Neural cell (in vitro differentiated cells): ENCODE data around the gene LYSET. TPM values are rescaled to one million over a fixed set of nuclear protein-coding genes. Genes with fewer than 3 reads are reported as not detected.

Experiments
- H2AFZ ChIP-seq: fragments of 200-600, 300-800 bp; sonication (generic), shearing (Covaris generic); 2 replicates; pipeline ENCODE4 v1.6.0; 2014; ENCODE audit warnings: low read depth, mild to moderate bottlenecking, antibody characterized with exemption, low read length, moderate library complexity
- H3F3A ChIP-seq: fragments of 200-600 bp; shearing (Covaris generic); 2 replicates; pipeline ENCODE4 v1.6.1; 2016; ENCODE audit warnings: mild to moderate bottlenecking, moderate library complexity, mixed read lengths, antibody characterized with exemption, low read length; ENCODE audit not compliant: insufficient read depth, poor library complexity, severe bottlenecking
- H3K27ac ChIP-seq: fragments of 200-600, 300-800 bp; sonication (generic), shearing (Covaris generic); 2 replicates; pipeline ENCODE4 v1.5.1; 2014; ENCODE audit warnings: mild to moderate bottlenecking, low read length, moderate library complexity
- H3K27me3 ChIP-seq: fragments of 300-800, 200-600 bp; sonication (generic), shearing (Covaris generic); 2 replicates; pipeline ENCODE4 v1.6.0; 2014; ENCODE audit warnings: mild to moderate bottlenecking, low read depth, low read length, moderate library complexity; ENCODE audit not compliant: insufficient read depth
- H3K36me3 ChIP-seq: fragments of 300-800, 200-600 bp; sonication (generic), shearing (Covaris generic); 2 replicates; pipeline ENCODE4 v1.5.1; 2014; ENCODE audit warnings: mild to moderate bottlenecking, antibody characterized with exemption, low read length, moderate library complexity; ENCODE audit not compliant: insufficient read depth
- H3K4me2 ChIP-seq: fragments of 300-800, 200-600 bp; sonication (generic), shearing (Covaris generic); 2 replicates; pipeline ENCODE4 v1.6.0; 2014; ENCODE audit warnings: mild to moderate bottlenecking, low read length
- H3K4me3 ChIP-seq: fragments of 300-800, 200-600 bp; sonication (generic), shearing (Covaris generic); 2 replicates; pipeline ENCODE4 v1.5.1; 2014; ENCODE audit warnings: mild to moderate bottlenecking, low read length, moderate library complexity
- H3K79me2 ChIP-seq: fragments of 200-600 bp; shearing (Covaris generic); replicated peaks from 2 replicates; pipeline ENCODE4 v1.6.0; 2014; ENCODE audit warnings: mild to moderate bottlenecking, low read length, moderate library complexity; ENCODE audit not compliant: insufficient read depth
- H3K9ac ChIP-seq: fragments of 300-800, 200-600 bp; sonication (generic), shearing (Covaris generic); 2 replicates; pipeline ENCODE4 v1.6.1; 2016; ENCODE audit warnings: mild to moderate bottlenecking, low read length, mixed read lengths
- H3K9me2 ChIP-seq: fragments of 200-600 bp; shearing (Covaris generic); 2 replicates; pipeline ENCODE4 v1.6.1; 2016; ENCODE audit warnings: mild to moderate bottlenecking, low read length, mixed read lengths; ENCODE audit not compliant: insufficient read depth
- H3K9me3 ChIP-seq: fragments of 200-600, 300-800 bp; sonication (generic), shearing (Covaris generic); 2 replicates; pipeline ENCODE4 v1.6.1; 2016; ENCODE audit warnings: mild to moderate bottlenecking, mixed run types, low read length, moderate library complexity, mixed read lengths
- H4K20me1 ChIP-seq: fragments of 200-600 bp; shearing (Covaris generic); 2 replicates; pipeline ENCODE4 v1.6.1; 2016; ENCODE audit warnings: mild to moderate bottlenecking, mixed run types; ENCODE audit not compliant: insufficient read depth
- CTCF ChIP-seq: fragments of 450-650 bp; IDR thresholded peaks from 2 replicates; pipeline ENCODE4 v1.5.1; 2014; ENCODE audit warnings: antibody characterized with exemption, mild to moderate bottlenecking, moderate library complexity; ENCODE audit not compliant: poor library complexity, severe bottlenecking
- EP300 ChIP-seq: fragments of 450-650 bp; conservative IDR thresholded peaks from 2 replicates; pipeline ENCODE4 v1.6.1; 2014; ENCODE audit warnings: antibody characterized with exemption, mild to moderate bottlenecking, moderate library complexity; ENCODE audit not compliant: poor library complexity, severe bottlenecking
- EZH2 ChIP-seq: fragments of 200-600, 300-800 bp; shearing (Covaris generic), sonication (generic); IDR thresholded peaks from 2 replicates; pipeline ENCODE4 v1.6.1; 2014; ENCODE audit warnings: antibody characterized with exemption, low read length, borderline replicate concordance, mild to moderate bottlenecking; ENCODE audit not compliant: insufficient read depth, poor library complexity, severe bottlenecking
- MXI1 ChIP-seq: fragments of 450-650 bp; conservative IDR thresholded peaks from 2 replicates; pipeline ENCODE4 v1.6.1; 2014; ENCODE audit warnings: antibody characterized with exemption, mild to moderate bottlenecking; ENCODE audit not compliant: poor library complexity, severe bottlenecking
- POLR2AphosphoS5 ChIP-seq: IDR thresholded peaks from 2 replicates; pipeline ENCODE4 v1.6.1; 2012
- RAD21 ChIP-seq: fragments of 450-650 bp; conservative IDR thresholded peaks from 2 replicates; pipeline ENCODE4 v1.6.1; 2014; ENCODE audit warnings: antibody characterized with exemption, mild to moderate bottlenecking, moderate library complexity
- REST ChIP-seq: IDR thresholded peaks from 2 replicates; pipeline ENCODE4 v1.6.1; 2012; ENCODE audit warnings: borderline replicate concordance
- SMC3 ChIP-seq: fragments of 450-650 bp; conservative IDR thresholded peaks from 2 replicates; pipeline ENCODE4 v1.6.1; 2014; ENCODE audit warnings: antibody characterized with exemption, mild to moderate bottlenecking, moderate library complexity; ENCODE audit not compliant: poor library complexity
- TAF1 ChIP-seq: IDR thresholded peaks from 2 replicates; pipeline ENCODE4 v1.6.1; 2012; ENCODE audit warnings: low read depth
- polyA plus RNA-seq: library from polyadenylated mRNA; depleted of rRNA; stranded (reverse); fragments of >200 nt; gene quantifications from 2 replicates; pipeline ENCODE4 v1.2.3, GENCODE V29; 2014

LYSET gene
- polyA plus RNA-seq, 1 donor from 2014 or later: 24.0 TPM

GRCh38 chr14:93150227-93151208, 34.6 kb upstream of the LYSET start:
- Histone ChIP-seq H3K27ac (no peak overlapping the region), H4K20me1 (no peaks in the 10 kb centered on the region), H3F3A (no peaks in the 10 kb centered on the region), H3K9ac (no peak overlapping the region), H3K9me3 (no peaks in the 10 kb centered on the region), H3K9me2 (no peaks in the 10 kb centered on the region), H3K4me3 (no peak overlapping the region), H3K4me2 (no peak overlapping the region), H3K79me2 (no peaks in the 10 kb centered on the region), H3K27me3 (no peaks in the 10 kb centered on the region), H3K36me3 (no peaks in the 10 kb centered on the region), H2AFZ (no peak overlapping the region)
- TF ChIP-seq MXI1 (no peak), POLR2AphosphoS5 (no peak), SMC3 (no peak), RAD21 (no peak), EZH2 (no peak), REST (no peak), TAF1 (no peak)

DNA sequence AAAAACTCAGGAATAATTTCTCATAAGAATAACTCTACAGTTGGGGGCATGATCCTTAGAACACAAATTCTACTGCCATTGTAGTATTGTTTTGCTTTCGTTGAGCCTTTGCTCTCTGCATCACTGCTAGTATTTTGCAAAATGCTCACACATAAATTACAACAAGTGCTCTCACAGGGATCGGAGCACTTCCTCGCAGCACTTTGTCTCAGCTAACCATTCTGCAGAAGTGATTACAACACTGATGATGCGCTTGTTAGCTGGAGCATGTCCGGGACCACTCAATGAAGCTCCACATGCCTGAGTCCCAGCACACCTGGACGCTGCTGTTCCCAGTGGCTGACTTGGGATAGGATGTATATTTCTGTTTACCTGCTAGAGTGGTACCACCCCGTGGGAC, 32.0 kb upstream of the LYSET start:
- no peak overlapping the region for H3K9ac ChIP-seq
- no peak overlapping the region for H2AFZ ChIP-seq
- no peak overlapping the region for H3K4me3 ChIP-seq
- no peak overlapping the region for H3K4me2 ChIP-seq
- no peaks in the 10 kb centered on the region for H3K27me3 ChIP-seq
- no peaks in the 10 kb centered on the region for H3K9me3 ChIP-seq
- TF ChIP-seq EZH2 (no peak), MXI1 (no peak), EP300 (no peak), REST (no peak), RAD21 (no peak), POLR2AphosphoS5 (no peak), TAF1 (no peak), SMC3 (no peak), CTCF (no peak)
- H4K20me1 ChIP-seq: no peaks in the 10 kb centered on the region
- no peaks in the 10 kb centered on the region for H3F3A ChIP-seq
- no peaks in the 10 kb centered on the region for H3K79me2 ChIP-seq
- H3K9me2 ChIP-seq: no peaks in the 10 kb centered on the region
- H3K27ac ChIP-seq: no peak overlapping the region
- no peaks in the 10 kb centered on the region for H3K36me3 ChIP-seq
